SJSA1 (cell line): ENCODE results near the gene TPRA1. TPM values are rescaled to one million over a fixed set of nuclear protein-coding genes. Genes with fewer than 3 reads are reported as not detected.

Experiments
- DNase-seq, 2 experiments: peaks; one replicate each; pipeline ENCODE4 v3.0.0-alpha.2; 2015 to 2020; ENCODE audit warnings: low spot score in 2 of 2, low read depth in 1 of 2
- H3K27ac ChIP-seq: fragments of 250-450 bp; sonication (Bioruptor Pico); 2 replicates; pipeline ENCODE4 v1.5.1; 2020; ENCODE audit warnings: mild to moderate bottlenecking, moderate library complexity
- H3K27me3 ChIP-seq: fragments of 250-450 bp; sonication (Bioruptor Pico); replicated peaks from 2 replicates; pipeline ENCODE4 v1.5.1; 2020; ENCODE audit warnings: mild to moderate bottlenecking, moderate library complexity
- H3K36me3 ChIP-seq: fragments of 250-450 bp; sonication (Bioruptor Pico); 2 replicates; pipeline ENCODE4 v1.5.1; 2020; ENCODE audit warnings: mild to moderate bottlenecking
- H3K4me1 ChIP-seq: fragments of 250-450 bp; sonication (Bioruptor Pico); replicated peaks from 2 replicates; pipeline ENCODE4 v1.6.1; 2021; ENCODE audit warnings: mild to moderate bottlenecking
- H3K4me3 ChIP-seq: fragments of 250-450 bp; sonication (Bioruptor Pico); 2 replicates; pipeline ENCODE4 v1.5.1; 2020; ENCODE audit warnings: mild to moderate bottlenecking
- H3K9me3 ChIP-seq: fragments of 250-450 bp; sonication (Bioruptor Pico); replicated peaks from 2 replicates; pipeline ENCODE4 v1.5.1; 2020; ENCODE audit warnings: mild to moderate bottlenecking
- total RNA-seq: library from RNA; depleted of rRNA; stranded (reverse); fragments of >200 nt; shearing (Covaris generic); gene quantifications from 2 replicates; pipeline ENCODE4 v1.2.3, GENCODE V29; 2014

TPRA1 gene
- total RNA-seq, 1 experiment from 2014 or later, result 60.5 TPM

DNA sequence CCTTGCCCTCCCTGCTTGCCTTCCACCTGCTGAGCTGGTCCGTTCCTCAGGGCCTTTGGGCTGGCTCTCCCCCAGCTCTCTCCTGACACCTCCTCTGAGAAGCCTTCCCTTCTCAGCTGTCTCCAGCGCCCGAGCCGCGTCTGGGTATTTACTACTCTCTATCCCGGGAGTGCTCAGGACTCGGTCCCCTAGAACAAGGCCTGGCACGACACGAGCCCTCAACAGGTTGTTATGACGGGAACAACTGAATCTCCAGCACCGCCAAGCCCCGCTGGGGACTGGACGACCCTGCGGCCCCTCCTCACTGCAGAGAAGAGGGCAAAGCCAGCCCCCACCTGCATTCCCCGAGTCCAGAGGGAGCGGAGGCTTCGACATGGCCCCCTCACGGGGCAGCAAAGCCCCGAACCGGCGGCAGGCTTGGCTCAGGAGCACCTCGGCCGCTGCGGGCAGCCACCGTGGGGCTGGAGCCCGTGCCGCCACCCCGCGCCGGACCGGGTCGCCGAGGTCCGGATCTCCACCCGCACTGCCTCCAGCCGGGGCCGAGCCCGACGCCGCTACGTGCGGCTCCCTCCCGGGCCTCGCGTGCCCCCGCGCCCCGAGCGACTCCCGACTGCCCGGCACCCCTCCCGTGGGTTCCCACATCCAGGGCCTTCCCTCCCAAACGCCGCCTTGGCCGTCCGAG, 792 bp downstream of the TPRA1 start:
- H3K36me3 ChIP-seq, result peaks cover 28% of the 10 kb centered on the region
- H3K9me3 ChIP-seq, result no peaks in the 10 kb centered on the region
- peak overlapping the region; percentile 87 for H3K4me3 ChIP-seq
- peak in 1 of 2 experiments; percentile 29 for DNase-seq
- no peaks in the 10 kb centered on the region for H3K27me3 ChIP-seq
- H3K4me1 ChIP-seq, result peaks cover 30% of the 10 kb centered on the region
- peak overlapping the region; percentile 89 for H3K27ac ChIP-seq

DNA sequence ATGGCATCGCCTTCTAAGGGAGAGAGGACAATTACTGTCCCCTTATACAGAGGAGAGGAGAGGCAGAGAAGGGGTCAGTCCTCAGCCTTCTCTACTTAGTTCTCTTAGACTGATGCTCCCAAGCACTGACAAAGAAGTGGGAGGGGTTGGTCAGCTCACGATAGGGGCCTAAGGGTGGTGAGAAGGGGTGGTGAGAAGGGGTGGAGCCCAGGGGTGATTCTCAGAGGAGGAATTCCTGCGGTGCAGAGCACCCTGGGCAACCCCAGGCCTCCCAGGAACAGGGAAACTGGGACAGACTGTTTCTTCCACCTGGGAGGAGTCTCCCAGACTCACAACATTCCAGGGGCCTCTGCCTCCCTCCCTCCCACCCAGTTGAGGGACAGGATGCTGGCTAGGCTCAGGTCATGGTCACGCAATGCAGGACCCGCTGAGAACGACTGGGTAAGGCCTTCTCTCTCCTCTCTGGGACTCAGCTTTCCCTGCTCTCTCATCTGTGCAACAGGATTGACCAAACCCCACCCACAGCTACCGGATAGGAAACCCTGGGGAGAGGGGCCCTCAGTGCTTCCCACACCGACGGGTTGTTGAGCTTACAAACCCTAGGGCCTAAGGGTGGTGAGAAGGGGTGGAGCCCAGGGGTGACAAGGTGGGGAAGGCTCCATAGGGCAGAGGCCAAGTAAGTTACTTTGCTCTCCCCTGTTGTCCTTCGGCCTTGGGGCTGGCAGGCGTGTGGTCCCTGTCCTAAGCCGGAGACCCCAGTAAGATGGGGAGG, 1.5 kb downstream of the TPRA1 start:
- Histone ChIP-seq H3K27me3 (no peaks in the 10 kb centered on the region), H3K27ac (peak overlapping the region; percentile 89), H3K9me3 (no peaks in the 10 kb centered on the region), H3K36me3 (peaks cover 28% of the 10 kb centered on the region), H3K4me1 (peaks cover 30% of the 10 kb centered on the region), H3K4me3 (peak overlapping the region; percentile 87)
- DNase-seq, result peak; percentile 82 to 91

DNA sequence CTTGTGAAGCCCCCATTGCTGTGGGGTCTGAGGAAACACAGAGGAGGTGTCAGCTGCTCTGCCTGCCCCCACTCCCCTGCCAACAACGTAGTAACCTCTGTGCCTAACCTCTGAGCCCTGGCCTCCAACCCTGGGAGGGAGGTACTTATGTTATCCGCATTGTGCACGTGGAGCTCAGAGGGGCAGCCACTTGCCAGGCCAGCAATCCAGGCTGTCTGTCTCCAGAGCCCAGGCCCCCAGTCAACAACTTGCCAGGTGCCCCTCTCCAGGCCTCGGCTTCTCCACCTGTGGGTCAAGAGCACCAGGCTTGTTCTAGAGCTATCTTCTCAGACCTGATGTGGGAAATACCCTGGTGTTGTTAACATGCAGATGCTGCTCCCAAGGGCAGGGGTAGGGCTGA, 2.7 kb downstream of the TPRA1 start:
- Histone ChIP-seq H3K9me3 (no peaks in the 10 kb centered on the region), H3K27ac (no peak overlapping the region), H3K4me1 (peaks cover 30% of the 10 kb centered on the region), H3K4me3 (no peak overlapping the region), H3K27me3 (no peaks in the 10 kb centered on the region), H3K36me3 (peaks cover 33% of the 10 kb centered on the region)
- no peak for DNase-seq

DNA sequence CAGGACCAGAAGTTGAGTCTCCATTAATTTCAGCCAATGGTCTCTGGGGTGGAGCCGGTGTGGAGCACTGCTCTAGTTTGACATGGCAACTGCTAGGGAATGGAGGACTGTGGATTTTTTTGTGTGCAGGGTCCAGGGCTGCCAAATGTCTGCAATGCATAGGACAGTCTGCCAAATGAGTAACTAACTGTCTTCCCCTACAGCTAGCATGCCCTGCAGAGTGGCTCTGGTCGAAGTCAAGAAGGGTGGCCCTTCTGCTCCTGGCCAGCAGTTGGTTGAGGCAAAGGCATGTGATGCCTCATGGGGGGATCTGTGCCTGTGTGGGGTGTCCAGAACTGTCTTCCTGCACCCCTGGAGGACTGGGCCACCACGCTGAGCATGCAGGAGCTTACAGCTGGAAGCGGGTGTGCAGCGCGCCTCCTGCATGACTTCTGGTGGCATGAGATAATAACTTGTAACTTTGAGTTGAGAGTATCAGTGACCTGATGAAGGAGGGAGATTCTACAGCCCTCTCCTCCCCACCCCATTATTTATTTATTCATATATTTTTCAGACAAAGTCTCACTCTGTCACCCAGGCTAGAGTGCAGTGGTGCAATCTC, 4.6 kb downstream of the TPRA1 start:
- H3K36me3 ChIP-seq, result peaks cover 37% of the 10 kb centered on the region
- no peak overlapping the region for H3K4me3 ChIP-seq
- DNase-seq, result no peak
- H3K4me1 ChIP-seq, result peaks cover 17% of the 10 kb centered on the region
- no peaks in the 10 kb centered on the region for H3K9me3 ChIP-seq
- H3K27ac ChIP-seq, result no peak overlapping the region
- no peaks in the 10 kb centered on the region for H3K27me3 ChIP-seq

DNA sequence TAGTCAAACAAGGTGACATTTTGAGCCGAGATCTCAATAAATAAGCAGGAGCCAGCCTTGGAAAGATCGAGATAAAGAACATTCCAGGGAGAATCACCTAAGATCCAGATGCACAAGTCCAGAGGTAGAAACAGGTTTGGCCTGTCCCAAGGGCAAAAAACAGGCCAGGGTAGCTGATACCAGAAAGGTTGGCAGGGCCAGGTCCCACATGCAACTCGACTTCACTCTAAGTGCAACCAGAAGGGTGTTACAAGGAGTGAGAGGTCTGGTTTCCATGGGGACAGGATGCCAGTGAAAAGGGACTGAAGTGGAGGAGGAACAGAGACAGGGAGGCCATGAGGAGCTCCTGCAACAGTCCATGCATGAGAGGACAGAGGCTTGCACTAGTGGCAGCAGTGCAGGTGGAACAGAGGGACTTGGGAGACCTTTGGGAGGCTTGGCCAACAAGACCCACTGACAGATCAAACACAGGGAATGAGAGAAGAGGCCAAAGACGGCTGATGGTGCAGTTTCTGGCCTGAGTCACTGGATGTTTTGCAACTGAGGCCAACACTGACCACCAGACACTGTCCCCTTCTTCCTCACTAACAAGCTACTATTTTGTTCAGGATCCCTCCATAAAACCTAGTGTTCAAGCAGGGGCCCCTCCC, 5.2 kb downstream of the TPRA1 start:
- H3K36me3 ChIP-seq, result peaks cover 41% of the 10 kb centered on the region
- DNase-seq, result no peak
- no peaks in the 10 kb centered on the region for H3K27me3 ChIP-seq

DNA sequence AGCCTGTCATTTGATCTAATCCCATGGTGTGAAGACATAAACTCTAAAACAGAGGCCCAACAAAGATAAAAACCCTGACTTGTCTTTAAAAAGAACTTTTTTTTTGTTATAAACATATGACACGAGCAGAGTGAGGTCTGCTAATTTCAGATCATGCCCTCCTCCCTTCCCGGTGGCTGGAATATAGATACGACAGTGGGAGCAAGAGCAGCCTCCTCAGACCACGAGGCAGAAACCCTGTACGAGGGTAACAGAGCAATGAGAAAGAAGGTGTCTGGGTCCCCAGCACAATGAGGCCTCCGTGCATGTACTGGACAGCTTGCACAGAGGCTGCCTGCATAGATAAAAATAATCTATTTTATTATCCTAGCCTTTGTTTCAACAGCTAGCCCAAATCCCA, 5.8 kb downstream of the TPRA1 start:
- Histone ChIP-seq H3K36me3 (peaks cover 39% of the 10 kb centered on the region), H3K4me3 (no peak overlapping the region)

More for the DNA sequence above, 5.2 kb downstream of the TPRA1 start:
- Histone ChIP-seq H3K4me3 (no peak overlapping the region), H3K9me3 (no peaks in the 10 kb centered on the region), H3K27ac (no peak overlapping the region), H3K4me1 (peaks cover 16% of the 10 kb centered on the region)

DNA sequence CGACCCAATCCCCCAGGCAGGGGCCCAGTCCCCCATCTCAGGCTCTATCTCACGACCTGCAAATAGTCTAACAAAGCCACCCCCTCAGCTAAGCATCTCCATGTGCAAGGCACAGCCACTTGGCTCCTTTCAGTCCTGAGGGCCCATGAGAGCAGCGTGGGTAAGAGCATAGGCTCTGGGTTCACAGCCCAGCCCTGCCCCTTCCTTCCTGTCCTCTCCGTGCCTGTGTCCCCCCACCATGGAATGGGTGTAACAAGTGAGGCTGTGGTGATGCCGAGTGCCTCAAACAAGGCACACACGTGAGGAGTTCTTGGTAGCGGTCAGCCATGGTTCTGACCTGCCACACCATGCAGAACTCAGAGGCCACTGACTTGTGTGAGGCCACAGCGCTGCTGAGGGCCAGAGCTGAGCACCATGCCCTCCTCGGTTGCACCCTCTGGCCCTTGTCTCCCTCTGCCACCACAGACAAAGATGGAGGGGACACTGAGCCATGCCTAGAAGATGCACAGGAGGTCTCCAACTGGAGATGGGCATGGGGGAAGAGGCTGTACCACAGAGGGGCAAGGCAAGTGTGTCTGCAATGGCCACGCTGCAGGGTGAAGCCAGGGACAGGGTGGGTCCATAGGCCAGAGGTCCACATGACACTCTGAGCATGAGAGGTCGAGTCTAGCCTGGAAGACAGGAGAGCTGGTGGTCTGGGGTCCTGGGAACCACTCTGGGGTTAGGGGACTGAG, 10.0 kb downstream of the TPRA1 start:
- Histone ChIP-seq H3K36me3 (peaks cover 63% of the 10 kb centered on the region), H3K27me3 (no peaks in the 10 kb centered on the region), H3K9me3 (no peaks in the 10 kb centered on the region), H3K4me3 (no peak overlapping the region), H3K4me1 (no peaks in the 10 kb centered on the region), H3K27ac (no peak overlapping the region)
- DNase-seq, result no peak

More for the DNA sequence above, 5.8 kb downstream of the TPRA1 start:
- Histone ChIP-seq H3K27me3 (no peaks in the 10 kb centered on the region), H3K9me3 (no peaks in the 10 kb centered on the region), H3K27ac (no peak overlapping the region), H3K4me1 (peaks cover 16% of the 10 kb centered on the region)
- DNase-seq, result no peak

DNA sequence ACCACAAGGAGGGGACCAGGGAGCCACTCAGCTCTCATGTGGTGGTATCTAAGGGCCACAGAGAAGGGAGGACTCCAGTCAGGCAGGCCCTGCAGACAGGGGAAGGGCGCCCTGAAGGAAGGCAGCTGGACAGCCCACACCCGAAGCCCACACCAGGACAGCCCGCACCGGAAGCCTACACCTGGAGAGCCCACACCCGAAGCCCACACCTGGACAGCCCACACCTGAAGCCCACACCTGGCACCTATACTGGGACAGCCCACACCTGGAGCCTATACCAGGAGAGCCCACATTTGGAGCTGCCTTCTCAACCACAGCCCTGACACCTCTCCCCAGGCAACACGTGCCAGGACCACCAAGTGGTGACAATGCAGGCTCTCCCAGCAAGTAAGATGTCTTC, 11.7 kb downstream of the TPRA1 start:
- H3K27me3 ChIP-seq, result no peaks in the 10 kb centered on the region
- no peak overlapping the region for H3K27ac ChIP-seq
- no peaks in the 10 kb centered on the region for H3K9me3 ChIP-seq
- H3K4me1 ChIP-seq, result peaks cover 4% of the 10 kb centered on the region
- no peak overlapping the region for H3K4me3 ChIP-seq
- H3K36me3 ChIP-seq, result peaks cover 70% of the 10 kb centered on the region
- no peak for DNase-seq

DNA sequence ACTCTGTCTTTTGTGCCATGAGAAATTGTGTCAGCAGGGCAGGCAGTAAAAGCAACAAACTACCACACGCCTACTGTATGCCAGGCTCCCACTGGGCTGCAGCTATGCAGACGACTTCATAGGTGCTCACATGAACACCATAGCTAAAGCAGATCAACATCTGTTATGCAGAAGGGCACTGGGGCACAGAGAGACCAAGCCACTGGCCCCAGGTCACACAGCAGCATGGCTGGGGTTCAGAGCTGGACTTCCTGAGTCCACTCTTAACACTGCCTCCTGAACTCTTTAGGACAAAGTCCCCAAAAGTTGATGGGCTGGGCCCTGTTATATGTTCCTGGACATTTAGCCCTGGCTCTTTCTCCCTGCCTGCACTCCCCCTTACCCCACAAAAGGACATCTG, 12.4 kb downstream of the TPRA1 start:
- no peak for DNase-seq
- H3K36me3 ChIP-seq, result peaks cover 74% of the 10 kb centered on the region
- H3K4me3 ChIP-seq, result no peak overlapping the region
- H3K9me3 ChIP-seq, result no peaks in the 10 kb centered on the region
- H3K27me3 ChIP-seq, result no peaks in the 10 kb centered on the region
- no peak overlapping the region for H3K27ac ChIP-seq
- peaks cover 4% of the 10 kb centered on the region for H3K4me1 ChIP-seq

DNA sequence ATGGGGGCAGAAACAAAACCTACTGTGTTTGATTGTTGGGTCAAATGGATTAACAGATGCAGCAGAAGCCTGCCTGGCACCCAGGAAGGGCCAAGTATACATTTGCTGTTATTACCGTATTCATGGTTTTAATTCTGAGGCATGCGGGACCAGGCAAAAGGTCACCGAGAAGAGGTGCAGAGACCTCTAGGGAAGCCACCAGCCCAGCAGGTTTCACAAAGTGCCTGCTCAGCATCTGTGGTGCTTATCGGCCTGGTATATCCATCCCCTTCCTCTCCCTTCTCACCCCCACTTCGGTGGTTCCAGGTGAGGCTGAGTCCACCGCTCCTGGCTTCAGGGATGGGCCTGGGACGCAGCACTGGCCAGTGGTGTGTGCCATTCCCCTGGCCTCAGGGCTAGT, 13.1 kb downstream of the TPRA1 start:
- DNase-seq, result no peak
- H3K9me3 ChIP-seq, result no peaks in the 10 kb centered on the region
- H3K36me3 ChIP-seq, result peaks cover 81% of the 10 kb centered on the region
- H3K4me1 ChIP-seq, result peaks cover 4% of the 10 kb centered on the region
- H3K27me3 ChIP-seq, result no peaks in the 10 kb centered on the region
- H3K27ac ChIP-seq, result no peak overlapping the region
- H3K4me3 ChIP-seq, result no peak overlapping the region

DNA sequence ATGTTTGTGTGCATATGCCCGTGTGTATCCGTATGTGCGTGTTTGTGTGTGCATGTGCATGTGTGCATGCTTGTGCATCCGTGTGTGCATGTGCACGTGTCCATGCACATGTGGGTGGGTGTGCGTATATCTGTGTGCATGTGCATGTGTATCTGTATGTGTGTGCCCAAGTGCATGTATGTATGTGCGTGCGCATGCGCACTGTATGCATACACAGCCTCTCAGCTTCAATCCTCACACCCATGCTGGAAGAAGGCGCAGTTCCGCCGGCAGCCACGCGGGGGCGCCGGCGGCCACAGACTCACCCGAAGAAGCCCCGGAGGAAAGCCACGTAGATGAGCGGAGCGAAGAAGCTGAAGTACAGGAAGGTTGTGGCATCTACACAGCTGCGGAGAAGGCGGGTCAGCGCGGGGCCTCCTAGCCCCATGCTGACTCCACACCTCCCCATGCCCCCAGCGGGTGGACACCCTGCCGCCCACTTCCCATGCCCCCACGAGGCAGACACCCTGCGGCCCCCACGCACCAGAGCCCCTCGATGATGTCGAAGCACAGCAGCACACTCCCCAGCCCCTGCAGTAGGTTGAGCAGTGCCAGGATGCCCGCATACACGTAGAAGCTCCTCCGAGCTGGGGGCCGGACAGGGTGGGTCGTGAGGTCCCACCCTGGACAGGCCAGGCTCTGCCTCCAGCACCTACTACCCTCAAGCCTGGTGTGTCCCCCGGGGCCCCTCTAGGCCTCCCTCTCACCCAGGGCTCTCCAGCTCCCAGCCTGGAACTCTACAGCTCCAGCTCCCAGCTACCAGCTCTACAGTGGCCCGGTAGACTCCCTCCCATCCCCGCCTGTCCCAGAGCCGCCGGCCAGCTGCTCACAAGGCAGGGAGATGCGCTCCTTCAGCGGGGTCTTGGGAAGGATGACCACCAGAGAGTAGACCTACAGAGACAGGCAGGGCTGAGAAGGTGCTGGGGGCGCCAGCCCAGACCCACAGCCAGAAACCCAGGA, 15.4 kb downstream of the TPRA1 start:
- peaks cover 89% of the 10 kb centered on the region for H3K36me3 ChIP-seq
- H3K9me3 ChIP-seq, result no peaks in the 10 kb centered on the region
- no peak overlapping the region for H3K4me3 ChIP-seq
- DNase-seq, result peak; percentile 81 to 90
- no peaks in the 10 kb centered on the region for H3K27me3 ChIP-seq
- peaks cover 4% of the 10 kb centered on the region for H3K4me1 ChIP-seq
- no peak overlapping the region for H3K27ac ChIP-seq

DNA sequence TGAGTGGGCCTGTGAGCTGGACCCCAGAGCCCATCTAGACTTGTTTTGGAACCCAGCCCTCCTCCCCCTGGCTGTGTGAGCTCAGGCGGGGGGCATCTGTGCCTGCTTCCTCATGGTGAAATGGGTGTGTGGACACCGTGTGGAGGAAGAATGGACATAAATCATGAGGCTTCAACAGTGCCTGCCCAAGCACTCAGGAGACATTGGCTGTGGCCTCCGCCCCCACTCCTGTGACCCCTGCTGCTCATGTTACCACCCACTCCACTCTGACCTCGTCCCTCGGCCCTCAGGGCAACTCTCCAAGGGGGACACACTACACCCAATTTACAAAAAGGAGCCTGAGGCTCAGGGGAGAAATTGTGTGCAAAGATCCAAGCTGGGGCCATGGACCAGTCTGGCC, 16.6 kb downstream of the TPRA1 start:
- no peak overlapping the region for H3K4me3 ChIP-seq
- no peak overlapping the region for H3K27ac ChIP-seq
- H3K36me3 ChIP-seq, result peaks cover 78% of the 10 kb centered on the region
- H3K27me3 ChIP-seq, result no peaks in the 10 kb centered on the region
- no peaks in the 10 kb centered on the region for H3K9me3 ChIP-seq
- no peak for DNase-seq
- peaks cover 4% of the 10 kb centered on the region for H3K4me1 ChIP-seq
